AG04449 (cell line): ENCODE measurements around the gene CAPN3.

Experiments
- CTCF ChIA-PET: fragments of 350-600 bp; formaldehyde crosslinking; extraction: SDS; loops from one replicate; lab custom pipeline; 2021; ENCODE audit warnings: antibody characterized with exemption; lab: Yijun Ruan, JAX
- POLR2A ChIA-PET: fragments of 400-600, 350-600 bp; formaldehyde crosslinking; extraction: SDS; loops from one replicate; lab custom pipeline; 2020; ENCODE audit warnings: antibody characterized with exemption, inconsistent platforms; lab: Yijun Ruan, JAX
- DNase-seq: peaks from one replicate; pipeline ENCODE4 v3.0.0-alpha.2; 2010; ENCODE audit warnings: low read depth, low spot score
- H3K4me3 ChIP-seq: 2 replicates; pipeline ENCODE4 v1.5.1; 2011; ENCODE audit warnings: low read depth, mild to moderate bottlenecking, control low read depth, low read length
- TF ChIP-seq, protein P1 (sequence below): IDR thresholded peaks from one replicate; pipeline ENCODE4 v1.5.1; 2011; ENCODE audit warnings: mild to moderate bottlenecking, moderate library complexity, low read length, control low read depth, inconsistent platforms; ENCODE audit not compliant: insufficient read depth; ENCODE audit errors: missing control alignments

The CAPN3 gene

DNA sequence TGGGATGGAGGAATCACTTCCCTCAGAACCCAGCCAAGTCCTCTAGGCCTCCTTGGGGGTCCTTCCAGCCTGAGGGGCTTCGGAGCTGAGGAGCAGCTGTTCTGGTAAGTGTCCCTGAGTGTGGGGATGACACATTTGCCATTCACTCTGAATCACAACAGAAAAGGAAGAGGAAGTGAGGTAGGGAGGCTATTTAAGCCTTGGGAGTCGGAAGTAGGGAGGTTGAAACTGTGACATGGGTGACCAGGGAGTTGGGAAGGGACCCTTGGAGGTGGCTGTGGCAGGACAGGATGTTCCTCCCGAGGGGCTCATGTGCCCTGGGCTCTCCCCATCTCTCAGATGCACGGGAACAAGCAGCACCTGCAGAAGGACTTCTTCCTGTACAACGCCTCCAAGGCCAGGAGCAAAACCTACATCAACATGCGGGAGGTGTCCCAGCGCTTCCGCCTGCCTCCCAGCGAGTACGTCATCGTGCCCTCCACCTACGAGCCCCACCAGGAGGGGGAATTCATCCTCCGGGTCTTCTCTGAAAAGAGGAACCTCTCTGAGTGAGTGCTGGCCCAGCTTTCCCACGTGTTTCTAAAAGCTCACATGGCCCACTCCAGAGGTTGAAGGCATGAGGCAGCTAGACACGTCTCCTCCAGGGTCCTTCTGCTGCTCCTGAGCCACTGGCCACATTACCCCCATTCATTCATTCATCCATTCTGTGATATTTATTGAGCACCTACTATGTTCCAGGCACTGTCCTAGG is 43.3 kb downstream of the CAPN3 start:
- ChIA-PET POLR2A (interaction anchor here (0.8 kb wide), 1 partner anchor 65 kb away, joined by 3 read pairs; no protein-coding TSS in a partner anchor), CTCF (interaction anchor here (8.0 kb wide), 1 partner anchor 17 kb away, joined by 58 read pairs; no protein-coding TSS in a partner anchor)
- no peak overlapping the region for H3K4me3 ChIP-seq
- no peak for DNase-seq
- TF ChIP-seq, protein P1, sequence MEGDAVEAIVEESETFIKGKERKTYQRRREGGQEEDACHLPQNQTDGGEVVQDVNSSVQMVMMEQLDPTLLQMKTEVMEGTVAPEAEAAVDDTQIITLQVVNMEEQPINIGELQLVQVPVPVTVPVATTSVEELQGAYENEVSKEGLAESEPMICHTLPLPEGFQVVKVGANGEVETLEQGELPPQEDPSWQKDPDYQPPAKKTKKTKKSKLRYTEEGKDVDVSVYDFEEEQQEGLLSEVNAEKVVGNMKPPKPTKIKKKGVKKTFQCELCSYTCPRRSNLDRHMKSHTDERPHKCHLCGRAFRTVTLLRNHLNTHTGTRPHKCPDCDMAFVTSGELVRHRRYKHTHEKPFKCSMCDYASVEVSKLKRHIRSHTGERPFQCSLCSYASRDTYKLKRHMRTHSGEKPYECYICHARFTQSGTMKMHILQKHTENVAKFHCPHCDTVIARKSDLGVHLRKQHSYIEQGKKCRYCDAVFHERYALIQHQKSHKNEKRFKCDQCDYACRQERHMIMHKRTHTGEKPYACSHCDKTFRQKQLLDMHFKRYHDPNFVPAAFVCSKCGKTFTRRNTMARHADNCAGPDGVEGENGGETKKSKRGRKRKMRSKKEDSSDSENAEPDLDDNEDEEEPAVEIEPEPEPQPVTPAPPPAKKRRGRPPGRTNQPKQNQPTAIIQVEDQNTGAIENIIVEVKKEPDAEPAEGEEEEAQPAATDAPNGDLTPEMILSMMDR, result no peak

DNA sequence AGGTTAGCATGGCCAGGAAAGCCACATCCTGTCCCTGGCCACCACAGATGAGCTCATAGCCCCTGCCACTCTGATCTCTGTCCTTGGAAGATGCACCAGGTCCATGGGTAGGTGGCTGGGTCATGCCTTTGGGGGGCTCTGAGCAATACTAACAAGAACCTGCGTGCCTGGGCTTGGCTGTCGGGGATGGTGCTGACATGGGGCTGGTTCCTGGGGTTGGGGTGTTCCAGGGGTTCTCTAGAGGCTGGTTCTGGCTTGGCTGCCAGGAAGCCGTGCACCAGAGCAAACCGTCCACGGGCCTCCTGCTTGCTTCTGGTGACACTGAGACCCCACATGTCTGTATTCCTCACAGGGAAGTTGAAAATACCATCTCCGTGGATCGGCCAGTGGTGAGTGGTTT is 44.1 kb downstream of the CAPN3 start:
- ChIA-PET CTCF (interaction anchor here (8.0 kb wide), 1 partner anchor 17 kb away, joined by 58 read pairs; no protein-coding TSS in a partner anchor), POLR2A (interaction anchor here (0.8 kb wide), 1 partner anchor 64 kb away, joined by 3 read pairs; no protein-coding TSS in a partner anchor)
- H3K4me3 ChIP-seq, result no peak overlapping the region
- no peak for DNase-seq
- TF ChIP-seq, protein P1, result no peak

DNA sequence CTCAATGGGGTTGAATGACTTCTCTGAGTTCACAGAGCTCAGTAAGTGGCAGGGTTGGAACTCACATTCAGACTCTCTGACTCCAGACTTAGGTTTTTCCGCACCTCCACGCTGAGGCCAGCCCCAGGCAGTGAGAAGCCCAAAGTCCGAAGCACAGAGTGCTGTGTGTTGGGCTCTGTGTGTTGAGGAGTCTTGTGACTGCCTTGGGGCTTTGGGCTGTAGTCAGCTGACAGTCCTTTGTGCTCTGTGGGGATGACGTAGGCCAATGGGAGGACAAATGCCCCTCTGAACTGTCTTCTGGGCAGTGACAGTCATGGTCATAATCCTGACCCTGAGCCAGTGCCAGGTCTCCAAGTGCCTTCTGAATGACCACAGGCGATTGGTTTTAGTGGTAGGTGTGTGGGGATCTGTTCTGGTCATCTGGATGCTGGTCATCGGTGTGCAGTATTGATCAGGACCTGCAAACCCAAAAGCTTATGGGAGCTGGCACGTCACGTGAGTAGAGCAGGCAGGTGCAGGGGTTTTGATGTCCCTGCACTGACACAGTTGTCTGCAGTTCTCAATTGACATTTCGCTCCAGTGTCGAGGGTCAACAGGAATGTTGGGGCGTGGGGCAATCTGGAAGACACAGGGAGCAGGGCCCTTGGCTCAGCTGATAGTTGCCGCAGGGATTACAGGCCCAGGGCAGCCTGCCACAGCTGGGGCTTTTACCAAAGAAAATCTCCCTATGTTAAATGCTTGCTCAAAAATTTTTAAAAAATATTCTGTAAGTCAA is 45.3 kb downstream of the CAPN3 start:
- H3K4me3 ChIP-seq, result no peak overlapping the region
- DNase-seq, result no peak
- ChIA-PET CTCF (interaction anchor here (1.4 kb wide), 1 partner anchor 19 kb away, joined by 4 read pairs; no protein-coding TSS in a partner anchor), POLR2A (no interaction called here)
- TF ChIP-seq, protein P1, result no peak

DNA sequence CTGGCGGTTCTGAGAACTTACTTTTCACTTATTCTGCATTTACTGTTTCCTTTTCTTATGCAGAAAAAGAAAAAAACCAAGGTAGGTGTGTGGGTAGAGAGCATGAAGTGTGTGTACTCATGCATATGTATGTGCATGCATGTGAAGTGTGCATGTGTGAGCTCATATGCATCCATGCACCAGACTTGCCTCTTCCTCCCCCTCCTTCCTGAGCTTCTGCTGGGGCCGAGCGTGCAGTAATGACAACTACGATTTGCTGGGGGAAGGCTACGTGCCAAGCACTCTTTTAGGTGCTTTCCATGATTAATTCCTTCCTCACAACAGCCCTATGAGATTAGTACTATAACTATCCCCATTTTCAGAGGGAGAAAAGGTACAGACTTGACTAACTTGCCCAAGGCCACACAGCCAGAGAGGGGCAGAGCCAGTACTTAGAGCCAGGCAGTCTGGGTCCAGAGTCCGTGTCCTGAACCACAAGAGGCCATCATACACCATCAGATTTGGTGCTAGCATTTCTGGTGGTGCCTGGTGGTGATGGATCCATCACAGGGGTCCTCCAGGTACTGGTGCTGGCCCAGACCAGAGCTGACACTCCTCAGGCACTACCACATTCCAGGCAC is 46.7 kb downstream of the CAPN3 start:
- CTCF ChIA-PET, result interaction anchor here (0.7 kb wide), 1 partner anchor 66 kb away, joined by 3 read pairs; no protein-coding TSS in a partner anchor
- TF ChIP-seq, protein P1, result no peak

DNA sequence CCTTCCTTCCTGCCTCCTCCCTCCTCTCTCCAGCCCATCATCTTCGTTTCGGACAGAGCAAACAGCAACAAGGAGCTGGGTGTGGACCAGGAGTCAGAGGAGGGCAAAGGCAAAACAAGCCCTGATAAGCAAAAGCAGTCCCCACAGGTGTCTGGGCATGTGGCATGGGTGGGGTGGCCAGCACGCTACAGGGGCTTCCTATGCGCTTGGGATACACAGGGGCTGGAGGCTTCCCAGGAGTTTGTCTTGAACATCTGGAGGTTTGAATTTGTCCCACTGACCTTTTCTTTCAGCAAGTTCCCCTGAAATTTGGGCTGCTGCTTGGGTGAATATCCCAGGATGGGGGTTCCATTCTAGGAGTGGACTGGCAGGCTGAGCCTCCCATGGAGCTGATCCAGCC is 48.9 kb downstream of the CAPN3 start:
- ChIA-PET POLR2A (no interaction called here), CTCF (interaction anchor here (2.1 kb wide), 1 partner anchor 23 kb away, joined by 8 read pairs; no protein-coding TSS in a partner anchor)
- TF ChIP-seq, protein P1, result no peak
- no peak overlapping the region for H3K4me3 ChIP-seq
- DNase-seq, result no peak

More for the DNA sequence above, 46.7 kb downstream of the CAPN3 start:
- POLR2A ChIA-PET, result no interaction called here
- DNase-seq, result no peak
- no peak overlapping the region for H3K4me3 ChIP-seq
